Keratinocyte (primary cell): ENCODE results near the gene PLPP1. TPM values are rescaled to one million over a fixed set of nuclear protein-coding genes. Genes with fewer than 3 reads are reported as not detected.

Experiments used
- DNase-seq: peaks from one replicate; pipeline ENCODE4 v3.0.0-alpha.2; 2011; ENCODE audit warnings: low read depth, missing footprints, low spot score
- FAIRE-seq: peaks from 2 replicates; lab custom pipeline; 2011; peaks lifted over from hg19 to GRCh38; lab: Jason Lieb, UNC
- H2AFZ ChIP-seq: 2 replicates; pipeline ENCODE4 v1.6.0; 2012; ENCODE audit warnings: low read length, control low read depth, inconsistent platforms; ENCODE audit not compliant: control insufficient read depth
- H3K27ac ChIP-seq: 2 replicates; pipeline ENCODE4 v1.5.1; 2011; ENCODE audit warnings: low read length; ENCODE audit not compliant: control insufficient read depth, insufficient read depth
- H3K27me3 ChIP-seq: 3 replicates; pipeline ENCODE4 v1.6.0; 2011; ENCODE audit warnings: low read length; ENCODE audit not compliant: control insufficient read depth, insufficient read depth; ENCODE audit errors: extremely low read depth
- H3K36me3 ChIP-seq, 2 experiments: 2 replicates in 1 of 2; 3 replicates in 1 of 2; pipeline ENCODE4 v1.5.1; 2011; ENCODE audit warnings: low read length in 2 of 2, mild to moderate bottlenecking in 1 of 2; ENCODE audit not compliant: control insufficient read depth in 2 of 2, insufficient read depth in 2 of 2; ENCODE audit errors: extremely low read depth in 1 of 2
- H3K4me1 ChIP-seq: 3 replicates; pipeline ENCODE4 v1.5.1; 2011; ENCODE audit warnings: low read length; ENCODE audit not compliant: control insufficient read depth, insufficient read depth; ENCODE audit errors: extremely low read depth
- H3K4me2 ChIP-seq: 3 replicates; pipeline ENCODE4 v1.6.0; 2011; ENCODE audit warnings: low read depth, low read length; ENCODE audit not compliant: control insufficient read depth, insufficient read depth; ENCODE audit errors: extremely low read depth
- H3K4me3 ChIP-seq, 3 experiments: fragments of 200-600 bp in 1 of 3; sonication (generic) in 1 of 3; 2 replicates in 2 of 3; 3 replicates in 1 of 3; pipeline ENCODE4 v1.5.1; 2011 to 2016; ENCODE audit warnings: low read length in 3 of 3, mild to moderate bottlenecking in 3 of 3, control low read depth in 2 of 3, inconsistent platforms in 1 of 3, low read depth in 1 of 3, mixed read lengths in 1 of 3, mixed run types in 1 of 3, moderate library complexity in 1 of 3; ENCODE audit not compliant: control insufficient read depth in 2 of 3, insufficient read depth in 2 of 3; ENCODE audit errors: extremely low read depth in 1 of 3
- H3K79me2 ChIP-seq: 2 replicates; pipeline ENCODE4 v1.6.0; 2012; ENCODE audit warnings: low read length; ENCODE audit not compliant: control insufficient read depth, insufficient read depth
- H3K9ac ChIP-seq: 3 replicates; pipeline ENCODE4 v1.6.0; 2011; ENCODE audit warnings: low read length; ENCODE audit not compliant: control insufficient read depth, insufficient read depth; ENCODE audit errors: extremely low read depth
- H3K9me1 ChIP-seq: 3 replicates; pipeline ENCODE4 v1.6.0; 2011; ENCODE audit warnings: low read length; ENCODE audit not compliant: control insufficient read depth, insufficient read depth; ENCODE audit errors: extremely low read depth
- H3K9me3 ChIP-seq: 2 replicates; pipeline ENCODE4 v1.5.1; 2012; ENCODE audit warnings: low read depth, low read length; ENCODE audit not compliant: control insufficient read depth
- H4K20me1 ChIP-seq: 3 replicates; pipeline ENCODE4 v1.6.0; 2011; ENCODE audit warnings: low read length; ENCODE audit not compliant: control insufficient read depth, insufficient read depth; ENCODE audit errors: extremely low read depth
- EZH2 ChIP-seq: IDR thresholded peaks from one replicate; pipeline ENCODE4 v1.6.1; 2012; ENCODE audit warnings: inconsistent platforms, mild to moderate bottlenecking, low read length, moderate library complexity
- dilution Hi-C: fragments of 300-500 bp; cut with MboI; formaldehyde crosslinking; loops from one replicate; pipeline ENCODE4 v1.7.0; 2020; ENCODE audit warnings: low sequenced_read_pairs; ENCODE audit not compliant: extremely low pct_ligation_motif_present
- polyA plus RNA-seq, 5 experiments: library from polyadenylated mRNA; depleted of rRNA in 3 of 5; stranded (reverse) in 3 of 5; stranded (forward) in 1 of 5; unstranded in 1 of 5; fragments of >200 nt; gene quantifications; 1 replicate in 1 of 5; 2 replicates in 3 of 5; 3 replicates in 1 of 5; pipeline versions ENCODE4 v1.2.1 to v1.2.3, GENCODE V29; 2011 to 2012; ENCODE audit warnings: missing spikeins in 2 of 5, low read depth in 1 of 5, low replicate concordance in 1 of 5
- TF ChIP-seq, protein P1 (sequence below), 3 experiments: IDR thresholded peaks in 1 of 3; conservative IDR thresholded peaks in 1 of 3; optimal IDR thresholded peaks in 1 of 3; 2 replicates in 2 of 3; 3 replicates in 1 of 3; pipeline versions ENCODE3 to v1.5.1; 2011; ENCODE audit warnings: low read length in 3 of 3, mild to moderate bottlenecking in 3 of 3, moderate library complexity in 2 of 3, control low read depth in 1 of 3, inconsistent platforms in 1 of 3; ENCODE audit not compliant: insufficient read depth in 2 of 3; ENCODE audit errors: extremely low read depth in 1 of 3

Gene PLPP1
- polyA plus RNA-seq, 1 donor (not counting 4 experiments of a cell fraction or from before 2014, with no cell fraction given): 13.2 TPM

DNA sequence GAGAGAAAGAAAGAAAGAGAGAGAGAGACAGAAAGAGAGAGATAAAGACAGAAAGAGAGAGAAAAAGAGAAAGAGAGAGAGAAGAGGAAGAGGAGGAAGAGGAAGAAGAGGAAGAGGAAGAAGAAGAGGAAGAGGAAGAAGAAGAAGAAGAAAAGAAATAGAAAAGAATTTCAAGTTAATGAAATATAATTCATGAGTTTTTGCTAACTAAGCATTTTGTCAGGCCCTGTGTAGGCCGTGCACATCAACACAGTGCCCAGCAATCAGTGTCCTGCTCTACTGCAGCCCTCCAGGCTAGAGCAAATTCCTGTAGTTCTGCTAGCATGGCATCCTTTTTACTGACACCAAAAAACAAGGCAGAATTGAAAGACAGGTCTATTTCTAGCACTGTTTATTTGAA lies 62.1 kb downstream of the PLPP1 start:
- Histone ChIP-seq H3K4me1 (no peaks in the 10 kb centered on the region), H3K36me3 (no peaks in the 10 kb centered on the region), H3K9ac (no peak overlapping the region), H3K9me3 (no peaks in the 10 kb centered on the region), H3K4me3 (no peak overlapping the region), H3K27me3 (no peaks in the 10 kb centered on the region), H2AFZ (no peak overlapping the region), H3K9me1 (no peaks in the 10 kb centered on the region), H3K79me2 (no peaks in the 10 kb centered on the region), H3K4me2 (no peak overlapping the region), H4K20me1 (no peaks in the 10 kb centered on the region), H3K27ac (no peak overlapping the region)
- DNase-seq (no peak), FAIRE-seq (no peak)
- dilution Hi-C loops: no loop called here
- no peak for TF ChIP-seq EZH2
- TF ChIP-seq, protein P1, sequence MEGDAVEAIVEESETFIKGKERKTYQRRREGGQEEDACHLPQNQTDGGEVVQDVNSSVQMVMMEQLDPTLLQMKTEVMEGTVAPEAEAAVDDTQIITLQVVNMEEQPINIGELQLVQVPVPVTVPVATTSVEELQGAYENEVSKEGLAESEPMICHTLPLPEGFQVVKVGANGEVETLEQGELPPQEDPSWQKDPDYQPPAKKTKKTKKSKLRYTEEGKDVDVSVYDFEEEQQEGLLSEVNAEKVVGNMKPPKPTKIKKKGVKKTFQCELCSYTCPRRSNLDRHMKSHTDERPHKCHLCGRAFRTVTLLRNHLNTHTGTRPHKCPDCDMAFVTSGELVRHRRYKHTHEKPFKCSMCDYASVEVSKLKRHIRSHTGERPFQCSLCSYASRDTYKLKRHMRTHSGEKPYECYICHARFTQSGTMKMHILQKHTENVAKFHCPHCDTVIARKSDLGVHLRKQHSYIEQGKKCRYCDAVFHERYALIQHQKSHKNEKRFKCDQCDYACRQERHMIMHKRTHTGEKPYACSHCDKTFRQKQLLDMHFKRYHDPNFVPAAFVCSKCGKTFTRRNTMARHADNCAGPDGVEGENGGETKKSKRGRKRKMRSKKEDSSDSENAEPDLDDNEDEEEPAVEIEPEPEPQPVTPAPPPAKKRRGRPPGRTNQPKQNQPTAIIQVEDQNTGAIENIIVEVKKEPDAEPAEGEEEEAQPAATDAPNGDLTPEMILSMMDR (optimal IDR thresholded peaks at IDR 0.05 in 1 of 3, IDR thresholded peaks at IDR 0.05 in 1 of 3, conservative IDR thresholded peaks at IDR 0.05 in 1 of 3; ENCODE audit: extremely low read depth in 1 of 3, insufficient read depth in 2 of 3, low read length in 3 of 3): no peak

DNA sequence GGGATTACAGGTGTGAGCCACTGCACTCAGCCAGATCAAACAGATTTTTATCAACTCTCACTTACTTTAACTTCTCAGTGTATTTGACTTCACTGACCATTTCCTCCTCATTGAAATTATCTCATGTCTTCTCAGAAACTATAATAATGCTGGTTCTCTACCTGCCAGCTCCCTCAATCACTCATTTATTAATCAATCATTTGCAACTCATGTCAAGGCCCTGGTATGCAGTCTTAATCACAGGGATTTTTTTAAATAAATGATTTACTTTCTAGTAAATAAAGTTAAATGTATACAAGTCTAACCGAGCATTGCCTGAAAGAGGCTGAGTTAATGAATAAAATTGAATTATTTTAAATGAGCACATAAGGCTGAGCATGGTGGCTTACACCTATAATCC lies 63.3 kb downstream of the PLPP1 start:
- TF ChIP-seq, protein P1 (optimal IDR thresholded peaks at IDR 0.05 in 1 of 3, IDR thresholded peaks at IDR 0.05 in 1 of 3, conservative IDR thresholded peaks at IDR 0.05 in 1 of 3; ENCODE audit: extremely low read depth in 1 of 3, insufficient read depth in 2 of 3, low read length in 3 of 3): no peak
- no peak for TF ChIP-seq EZH2
- H3K4me3 ChIP-seq: no peak overlapping the region
- dilution Hi-C loops: no loop called here
- no peak overlapping the region for H3K27ac ChIP-seq
- DNase-seq: no peak
- H3K9me1 ChIP-seq: no peaks in the 10 kb centered on the region
- no peaks in the 10 kb centered on the region for H3K79me2 ChIP-seq
- H3K9ac ChIP-seq: no peak overlapping the region
- H3K27me3 ChIP-seq: no peaks in the 10 kb centered on the region
- H3K4me2 ChIP-seq: no peak overlapping the region
- no peaks in the 10 kb centered on the region for H4K20me1 ChIP-seq
- H2AFZ ChIP-seq: no peak overlapping the region
- H3K4me1 ChIP-seq: no peaks in the 10 kb centered on the region
- no peaks in the 10 kb centered on the region for H3K36me3 ChIP-seq
- no peak for FAIRE-seq
- H3K9me3 ChIP-seq: no peaks in the 10 kb centered on the region
